22Rv1 (cell line): Measurements from ENCODE around the gene GSK3A.

Source experiments
- CTCF ChIP-seq: fragments of 450-650 bp; IDR thresholded peaks from 2 replicates; pipeline ENCODE4 v1.5.1; 2017; ENCODE audit warnings: mild to moderate bottlenecking
- ZFX ChIP-seq: fragments of 450-650 bp; IDR thresholded peaks from 2 replicates; pipeline ENCODE4 v1.6.1; 2017; ENCODE audit warnings: antibody characterized with exemption, borderline replicate concordance

- TF ChIP-seq CTCF (no peak), ZFX (no peak)
Measured at GRCh38 chr19:42271045-42271419, 28.6 kb upstream of the GSK3A start.
